Activated T-cell treated with anti-CD3 and anti-CD28 coated beads, Interleukin-2, amount 50 U/mL, for 24 hours (primary cell): ENCODE results near the gene SETD4.
"Not testable (repeated sequence)": the region's sequence is repeated elsewhere in the genome, so short reads cannot be mapped to it uniquely, and the experiment has no call there.

ENCODE experiments used
- DNase-seq: peaks from one replicate; pipeline ENCODE4 v3.0.0-alpha.2; 2020
- H3K27ac Mint-ChIP-seq: 2 replicates; pipeline ENCODE4 v1.8.0; 2020; ENCODE audit warnings: mild to moderate bottlenecking, mixed read lengths
- H3K27me3 Mint-ChIP-seq: 2 replicates; pipeline ENCODE4 v1.8.0; 2020; ENCODE audit warnings: mixed read lengths
- H3K36me3 Mint-ChIP-seq: 2 replicates; pipeline ENCODE4 v1.8.0; 2020; ENCODE audit warnings: low read depth, mixed read lengths
- H3K4me1 Mint-ChIP-seq: 2 replicates; pipeline ENCODE4 v1.8.0; 2020; ENCODE audit warnings: low read depth, mixed read lengths
- H3K4me3 Mint-ChIP-seq: 2 replicates; pipeline ENCODE4 v1.8.0; 2020; ENCODE audit warnings: mild to moderate bottlenecking, moderate library complexity, mixed read lengths
- H3K9me3 Mint-ChIP-seq: 2 replicates; pipeline ENCODE4 v1.8.0; 2020; ENCODE audit warnings: mixed read lengths

The SETD4 gene

GRCh38 chr21:36089946-36090345 is 29.6 kb upstream of the SETD4 start:
- no peak for DNase-seq
- Mint-ChIP-seq H3K9me3 (peaks cover 12% of the 10 kb centered on the region), H3K27me3 (peaks cover 7% of the 10 kb centered on the region), H3K4me3 (no peak overlapping the region), H3K36me3 (peaks cover 6% of the 10 kb centered on the region), H3K27ac (no peak overlapping the region), H3K4me1 (peaks cover 1% of the 10 kb centered on the region)

GRCh38 chr21:36087362-36088138 is 27.2 kb upstream of the SETD4 start:
- Mint-ChIP-seq H3K4me1 (peaks cover 1% of the 10 kb centered on the region), H3K27me3 (no peaks in the 10 kb centered on the region), H3K9me3 (peaks cover under 1% of the 10 kb centered on the region), H3K27ac (no peak overlapping the region), H3K36me3 (no peaks in the 10 kb centered on the region), H3K4me3 (no peak overlapping the region)
- DNase-seq: no peak

GRCh38 chr21:36082237-36082664 is 21.9 kb upstream of the SETD4 start:
- H3K27me3 Mint-ChIP-seq: no peaks in the 10 kb centered on the region
- no peak for DNase-seq
- no peak overlapping the region for H3K27ac Mint-ChIP-seq
- H3K4me1 Mint-ChIP-seq: peaks cover 23% of the 10 kb centered on the region
- no peak overlapping the region for H3K4me3 Mint-ChIP-seq
- H3K36me3 Mint-ChIP-seq: no peaks in the 10 kb centered on the region
- no peaks in the 10 kb centered on the region for H3K9me3 Mint-ChIP-seq

- Mint-ChIP-seq H3K27me3 (no peaks in the 10 kb centered on the region), H3K27ac (no peak overlapping the region), H3K9me3 (no peaks in the 10 kb centered on the region), H3K36me3 (no peaks in the 10 kb centered on the region), H3K4me3 (no peak overlapping the region), H3K4me1 (peaks cover 37% of the 10 kb centered on the region)
- DNase-seq: no peak
Measured at GRCh38 chr21:36080386-36080785, 20.1 kb upstream of the SETD4 start.

GRCh38 chr21:36079671-36080070 is 19.3 kb upstream of the SETD4 start:
- no peaks in the 10 kb centered on the region for H3K27me3 Mint-ChIP-seq
- peak overlapping the region; percentile 91 for H3K27ac Mint-ChIP-seq
- no peaks in the 10 kb centered on the region for H3K9me3 Mint-ChIP-seq
- DNase-seq: no peak
- peak overlapping the region; percentile 63 for H3K4me3 Mint-ChIP-seq
- no peaks in the 10 kb centered on the region for H3K36me3 Mint-ChIP-seq
- H3K4me1 Mint-ChIP-seq: peaks cover 38% of the 10 kb centered on the region

DNA sequence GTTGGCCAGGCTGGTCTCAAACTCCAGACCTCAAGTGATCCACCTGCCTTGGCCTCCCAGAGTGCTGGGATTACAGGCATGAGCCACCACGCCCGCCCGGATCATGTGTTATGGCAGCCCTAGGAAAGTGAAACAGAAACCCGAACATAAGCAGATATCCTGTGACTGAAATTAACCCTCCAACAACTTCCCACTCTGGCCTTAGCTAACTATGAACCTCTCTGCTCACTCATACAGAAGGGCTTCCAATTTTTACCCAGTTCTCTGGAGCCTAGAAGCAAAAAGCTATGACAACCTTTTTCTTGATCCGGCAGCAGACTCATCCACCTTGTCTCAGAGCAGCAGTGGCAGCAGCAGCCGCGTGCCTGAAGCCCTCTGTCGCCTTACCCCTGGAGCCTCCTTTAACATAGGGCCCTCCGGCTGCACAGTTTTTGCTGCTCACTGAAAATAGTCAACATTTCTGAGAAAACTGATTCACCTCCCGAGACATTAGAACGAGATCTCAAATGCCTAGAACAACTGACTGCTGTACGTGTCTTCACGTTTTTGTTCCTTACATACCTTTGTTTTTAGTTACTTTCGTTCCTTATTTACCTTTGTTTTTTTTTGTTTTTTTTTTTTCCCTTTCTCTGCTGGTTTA is 18.8 kb upstream of the SETD4 start:
- H3K4me3 Mint-ChIP-seq: peak overlapping the region; percentile 63
- no peaks in the 10 kb centered on the region for H3K9me3 Mint-ChIP-seq
- DNase-seq: peak; percentile 52
- peaks cover 2% of the 10 kb centered on the region for H3K36me3 Mint-ChIP-seq
- peak overlapping the region; percentile 91 for H3K27ac Mint-ChIP-seq
- peaks cover 38% of the 10 kb centered on the region for H3K4me1 Mint-ChIP-seq
- H3K27me3 Mint-ChIP-seq: no peaks in the 10 kb centered on the region

- no peaks in the 10 kb centered on the region for H3K27me3 Mint-ChIP-seq
- no peak overlapping the region for H3K27ac Mint-ChIP-seq
- no peaks in the 10 kb centered on the region for H3K9me3 Mint-ChIP-seq
- H3K4me1 Mint-ChIP-seq: peaks cover 43% of the 10 kb centered on the region
- H3K4me3 Mint-ChIP-seq: no peak overlapping the region
- DNase-seq: no peak
- peaks cover 11% of the 10 kb centered on the region for H3K36me3 Mint-ChIP-seq
Measured at GRCh38 chr21:36077758-36078157, 17.4 kb upstream of the SETD4 start.

DNA sequence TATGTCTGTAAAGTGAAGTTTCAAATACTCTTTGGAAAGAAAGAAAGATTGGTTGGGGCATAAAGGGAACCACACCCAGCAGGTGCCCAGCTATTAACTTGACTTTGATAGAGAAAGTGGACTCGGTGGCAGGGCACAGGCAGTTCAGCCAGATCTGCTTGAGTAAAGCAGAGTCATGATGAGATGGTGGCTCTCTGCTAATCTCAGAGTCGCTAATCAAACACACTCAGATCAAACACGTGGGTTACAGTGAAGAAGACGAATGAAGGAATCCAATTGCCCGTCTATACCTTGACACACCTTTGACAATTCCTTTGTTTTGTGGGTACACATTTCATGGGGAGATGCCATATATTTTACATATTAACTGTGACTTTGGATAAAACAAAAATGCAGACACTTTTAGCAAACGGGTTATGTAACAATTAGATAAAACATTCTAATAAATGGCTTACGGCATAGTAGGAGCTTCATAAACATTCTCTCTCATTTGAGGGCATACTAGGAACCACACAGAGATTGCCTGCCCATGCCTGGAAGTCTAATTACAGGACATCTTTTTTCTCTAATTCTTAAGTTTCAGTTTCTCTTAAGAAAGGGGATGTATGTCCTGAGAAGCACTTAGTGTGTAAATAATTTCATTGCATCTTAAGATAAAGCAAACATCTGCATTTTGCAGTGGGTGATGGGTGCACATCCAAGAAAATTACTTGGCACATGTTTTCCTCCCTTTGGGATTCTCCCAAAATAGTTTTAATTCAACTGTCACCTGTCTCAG is 16.7 kb upstream of the SETD4 start:
- Mint-ChIP-seq H3K9me3 (no peaks in the 10 kb centered on the region), H3K4me3 (no peak overlapping the region), H3K4me1 (peaks cover 49% of the 10 kb centered on the region), H3K27ac (no peak overlapping the region), H3K36me3 (peaks cover 18% of the 10 kb centered on the region), H3K27me3 (no peaks in the 10 kb centered on the region)
- no peak for DNase-seq

- H3K4me3 Mint-ChIP-seq: no peak overlapping the region
- peak overlapping the region; percentile 38 for H3K27ac Mint-ChIP-seq
- no peak for DNase-seq
- peaks cover 59% of the 10 kb centered on the region for H3K4me1 Mint-ChIP-seq
- H3K27me3 Mint-ChIP-seq: no peaks in the 10 kb centered on the region
- H3K9me3 Mint-ChIP-seq: no peaks in the 10 kb centered on the region
- peaks cover 29% of the 10 kb centered on the region for H3K36me3 Mint-ChIP-seq
Measured at GRCh38 chr21:36075953-36076352, 15.6 kb upstream of the SETD4 start.

DNA sequence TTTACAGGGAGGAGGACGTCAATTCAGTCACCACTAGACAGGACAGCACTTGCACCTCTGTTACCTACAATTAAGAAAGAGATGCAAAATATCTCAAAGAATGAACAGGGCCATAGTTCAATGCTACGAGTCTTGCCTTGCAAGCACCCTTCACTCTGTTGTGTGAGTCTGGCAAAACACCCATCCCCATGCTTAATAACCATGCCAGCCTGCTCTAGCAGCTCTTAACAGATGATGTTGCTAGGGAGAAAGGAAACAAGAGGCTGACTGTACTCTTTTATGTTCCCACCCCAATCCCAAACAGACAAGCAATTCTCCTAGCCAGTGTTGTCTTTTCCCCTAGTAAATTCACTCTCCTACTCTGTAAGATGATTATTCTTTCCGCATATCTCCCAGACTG is 14.8 kb upstream of the SETD4 start:
- Mint-ChIP-seq H3K9me3 (no peaks in the 10 kb centered on the region), H3K27ac (no peak overlapping the region), H3K4me3 (no peak overlapping the region), H3K36me3 (peaks cover 37% of the 10 kb centered on the region), H3K27me3 (no peaks in the 10 kb centered on the region), H3K4me1 (peaks cover 67% of the 10 kb centered on the region)
- DNase-seq: no peak

DNA sequence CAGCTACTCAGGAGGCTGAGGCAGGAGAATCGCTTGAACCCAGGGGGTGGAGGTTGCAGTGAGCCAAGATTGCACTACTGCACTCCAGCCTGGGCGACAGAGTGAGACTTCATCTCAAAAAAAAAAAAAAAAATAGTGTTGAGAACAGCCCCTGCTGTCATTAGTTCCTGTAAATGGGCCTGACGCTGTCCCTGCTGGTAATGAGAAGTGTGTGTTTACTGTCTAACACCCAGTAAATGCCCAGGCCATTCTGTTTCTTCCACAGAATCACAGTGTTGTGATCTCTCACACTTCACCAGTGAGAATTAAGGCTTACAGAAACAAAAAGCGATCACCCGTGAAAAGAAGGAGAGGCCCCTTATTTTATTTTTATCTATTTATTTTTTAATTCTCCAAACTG is 13.6 kb upstream of the SETD4 start:
- Mint-ChIP-seq H3K4me1 (peaks cover 67% of the 10 kb centered on the region), H3K36me3 (peaks cover 49% of the 10 kb centered on the region)
- H3K27ac Mint-ChIP-seq, H3K9me3 Mint-ChIP-seq, H3K4me3 Mint-ChIP-seq, H3K27me3 Mint-ChIP-seq, DNase-seq: not testable (repeated sequence)

GRCh38 chr21:36073181-36073580 is 12.9 kb upstream of the SETD4 start:
- Mint-ChIP-seq H3K4me1 (peaks cover 63% of the 10 kb centered on the region), H3K9me3 (peaks cover 8% of the 10 kb centered on the region), H3K36me3 (peaks cover 51% of the 10 kb centered on the region), H3K27me3 (no peaks in the 10 kb centered on the region), H3K27ac (no peak overlapping the region), H3K4me3 (no peak overlapping the region)
- no peak for DNase-seq

GRCh38 chr21:36072453-36073162 is 12.3 kb upstream of the SETD4 start:
- peaks cover 9% of the 10 kb centered on the region for H3K9me3 Mint-ChIP-seq
- peaks cover 60% of the 10 kb centered on the region for H3K4me1 Mint-ChIP-seq
- H3K36me3 Mint-ChIP-seq: peaks cover 51% of the 10 kb centered on the region
- no peak overlapping the region for H3K27ac Mint-ChIP-seq
- no peaks in the 10 kb centered on the region for H3K27me3 Mint-ChIP-seq
- H3K4me3 Mint-ChIP-seq: no peak overlapping the region
- DNase-seq: no peak

DNA sequence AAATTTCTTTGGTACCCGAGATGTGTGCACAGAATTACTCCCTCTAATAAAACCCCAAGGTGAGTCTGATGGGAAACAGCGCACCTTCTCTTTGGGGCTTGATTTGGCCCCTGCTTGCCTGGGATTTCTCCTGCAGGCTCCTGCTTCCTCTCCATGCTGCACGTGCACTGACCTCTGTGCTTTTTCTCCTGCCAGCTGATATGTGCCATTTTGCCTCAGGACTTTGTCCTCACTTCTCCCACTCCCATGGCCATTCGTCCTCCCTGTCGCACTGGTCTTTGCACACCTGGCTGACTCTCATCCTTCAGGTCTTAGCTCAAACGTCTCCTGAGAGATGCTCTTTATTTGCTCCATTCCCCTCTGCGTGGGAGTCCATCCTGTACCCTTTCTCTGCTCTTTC is 10.7 kb upstream of the SETD4 start:
- Mint-ChIP-seq H3K36me3 (peaks cover 51% of the 10 kb centered on the region), H3K27ac (no peak overlapping the region), H3K4me3 (peak overlapping the region; percentile 88), H3K27me3 (no peaks in the 10 kb centered on the region), H3K4me1 (peaks cover 53% of the 10 kb centered on the region), H3K9me3 (peaks cover 11% of the 10 kb centered on the region)
- no peak for DNase-seq
